Measurements from ENCODE around the gene CHPT1. TPM values are rescaled to one million over a fixed set of nuclear protein-coding genes. Genes with fewer than 3 reads are reported as not detected.
A peak's percentile ranks its signal among the peaks of the same experiment; 100 is the strongest.

The CHPT1 gene
- total and polyA plus RNA-seq, 11 donors = 73.5 to 208 (median 98.9) TPM

- intact Hi-C loops (cut with DNase I) = loop anchor here in 2 of 10 donors (5.0 kb wide), 2 partner anchors 346 to 351 kb away; no protein-coding TSS in a partner anchor
- peaks cover 0 to 86% (median 54%) of the 10 kb centered on the region in 9 donors for H3K36me3 ChIP-seq
- H3K4me3 ChIP-seq = no peak overlapping the region
- 70 to 77% (median 72%) methylated on average over 6 of the region's 6 CpGs for WGBS, 4 donors
- no peaks in the 10 kb centered on the region for H3K9me3 ChIP-seq
- peak overlapping the region in 1 of 12 donors; percentile 73 for H3K27ac ChIP-seq
- ATAC-seq (peak; percentile 23 to 63 (median 54)), DNase-seq (no peak)
- H3K27me3 ChIP-seq = no peaks in the 10 kb centered on the region
- H3K4me1 ChIP-seq = peaks cover 0 to 26% (median 0%) of the 10 kb centered on the region in 12 donors
- TF ChIP-seq CTCF (IDR thresholded peaks at IDR 0.05) = no peak
- no peak for TF ChIP-seq POLR2A (IDR thresholded peaks at IDR 0.05)
These were observed 65.9 kb downstream of the CHPT1 start for GRCh38 chr12:101763246-101763931.

GRCh38 chr12:101764051-101764792 is 66.8 kb downstream of the CHPT1 start:
- H3K4me1 ChIP-seq = peaks cover 0 to 26% (median 0%) of the 10 kb centered on the region in 12 donors
- H3K4me3 ChIP-seq = no peak overlapping the region
- intact Hi-C loops (cut with DNase I) = loop anchor here in 2 of 10 donors (5.0 kb wide), 2 partner anchors 347 to 352 kb away; no protein-coding TSS in a partner anchor
- ATAC-seq = no peak
- TF ChIP-seq POLR2A (IDR thresholded peaks at IDR 0.05) (no peak), CTCF (IDR thresholded peaks at IDR 0.05) (no peak)
- no peaks in the 10 kb centered on the region for H3K9me3 ChIP-seq
- peaks cover 0 to 89% (median 56%) of the 10 kb centered on the region in 9 donors for H3K36me3 ChIP-seq
- 66 to 76% (median 69%) methylated on average over 5 of the region's 5 CpGs for WGBS, 4 donors
- H3K27me3 ChIP-seq = no peaks in the 10 kb centered on the region
- peak overlapping the region in 1 of 12 donors; percentile 73 for H3K27ac ChIP-seq
- no peak for DNase-seq

GRCh38 chr12:101767537-101767936 is 70.1 kb downstream of the CHPT1 start:
- intact Hi-C loops (cut with DNase I) = no loop called here
- ATAC-seq (no peak), DNase-seq (no peak)
- peaks cover 0 to 28% (median 0%) of the 10 kb centered on the region in 12 donors for H3K4me1 ChIP-seq
- peaks cover 0 to 85% (median 58%) of the 10 kb centered on the region in 9 donors for H3K36me3 ChIP-seq
- TF ChIP-seq CTCF (IDR thresholded peaks at IDR 0.05) = no peak
- TF ChIP-seq POLR2A (IDR thresholded peaks at IDR 0.05) = no peak
- 86 to 100% (median 98%) methylated on average over 1 of the region's 1 CpG for WGBS, 4 donors
- H3K4me3 ChIP-seq = no peak overlapping the region
- H3K9me3 ChIP-seq = no peaks in the 10 kb centered on the region
- H3K27ac ChIP-seq = no peak overlapping the region
- H3K27me3 ChIP-seq = no peaks in the 10 kb centered on the region

GRCh38 chr12:101768781-101769180 is 71.3 kb downstream of the CHPT1 start:
- Histone ChIP-seq H3K9me3 (no peaks in the 10 kb centered on the region), H3K36me3 (peaks cover 0 to 79% (median 58%) of the 10 kb centered on the region in 9 donors), H3K27me3 (no peaks in the 10 kb centered on the region), H3K4me1 (peaks cover 0 to 28% (median 0%) of the 10 kb centered on the region in 12 donors), H3K27ac (no peak overlapping the region), H3K4me3 (no peak overlapping the region)
- TF ChIP-seq CTCF (IDR thresholded peaks at IDR 0.05) (no peak), POLR2A (IDR thresholded peaks at IDR 0.05) (no peak)
- ATAC-seq (no peak), DNase-seq (no peak)
- WGBS, 4 donors = 64 to 88% (median 79%) methylated on average over 2 of the region's 2 CpGs
- intact Hi-C loops (cut with DNase I) = no loop called here
